Esophagus mucosa (tissue), 1 donor: Measurements from ENCODE around the gene PHRF1. TPM values are rescaled to one million over a fixed set of nuclear protein-coding genes. Genes with fewer than 3 reads are reported as not detected.
"Not testable (repeated sequence)": the region's sequence is repeated elsewhere in the genome, so short reads cannot be mapped to it uniquely, and the experiment has no call there.

Source experiments
- ATAC-seq: fragments of 200-7000 bp; cut with Tn5 transposase; one replicate; pipeline ENCODE4 v1.9.1; 2020
- total RNA-seq: library from RNA; stranded (reverse); gene quantifications from one replicate; pipeline ENCODE4 v1.2.4, GENCODE V29; 2023
- donor health status: DM: yes; HTN: yes; CAD: no.

Gene PHRF1
- total RNA-seq, 1 donor from 2014 or later: 17.6 TPM

DNA sequence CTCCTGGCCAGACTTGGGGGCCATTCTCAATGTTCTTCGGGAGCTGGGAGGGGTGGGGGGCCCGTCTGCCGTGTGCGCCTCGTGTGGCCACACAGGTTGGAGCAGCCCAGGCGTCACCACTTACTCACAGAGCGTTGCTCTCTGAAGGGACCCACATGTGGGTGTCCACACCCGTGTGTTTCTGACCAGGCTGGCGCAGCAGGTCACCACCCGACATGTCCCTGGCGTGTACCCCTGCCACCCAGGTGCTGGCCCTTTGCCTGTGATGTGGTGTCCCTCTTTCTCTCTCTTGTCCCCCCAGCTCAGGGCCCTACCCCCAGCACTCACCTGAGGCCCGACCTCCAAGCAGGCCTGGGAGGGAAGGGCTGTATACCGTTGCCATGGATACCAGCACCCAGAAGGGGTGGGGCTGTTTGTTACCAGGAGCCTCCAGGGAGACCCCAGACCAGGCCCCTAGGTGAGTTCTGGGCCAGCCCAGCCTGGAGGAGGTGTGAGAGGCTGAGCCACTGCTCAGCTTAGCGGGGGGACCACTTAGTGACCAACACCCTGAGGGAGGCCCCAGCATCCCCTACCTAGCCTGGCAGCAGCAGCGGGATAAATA lies 17.1 kb upstream of the PHRF1 start:
- no peak for ATAC-seq

- ATAC-seq: no peak
These were observed 16.5 kb upstream of the PHRF1 start for GRCh38 chr11:559712-560304.

GRCh38 chr11:560305-561147 lies 15.7 kb upstream of the PHRF1 start, which contains the start of the genes LMNTD2 and RASSF7:
TSS of gene LMNTD2 (minus strand) at chr11:560738. CDS start at chr11:560716, 22 bp downstream.
TSS of gene RASSF7 (plus strand) at chr11:560970. CDS start at chr11:561769, 799 bp downstream.
- ATAC-seq: peak; percentile 87

DNA sequence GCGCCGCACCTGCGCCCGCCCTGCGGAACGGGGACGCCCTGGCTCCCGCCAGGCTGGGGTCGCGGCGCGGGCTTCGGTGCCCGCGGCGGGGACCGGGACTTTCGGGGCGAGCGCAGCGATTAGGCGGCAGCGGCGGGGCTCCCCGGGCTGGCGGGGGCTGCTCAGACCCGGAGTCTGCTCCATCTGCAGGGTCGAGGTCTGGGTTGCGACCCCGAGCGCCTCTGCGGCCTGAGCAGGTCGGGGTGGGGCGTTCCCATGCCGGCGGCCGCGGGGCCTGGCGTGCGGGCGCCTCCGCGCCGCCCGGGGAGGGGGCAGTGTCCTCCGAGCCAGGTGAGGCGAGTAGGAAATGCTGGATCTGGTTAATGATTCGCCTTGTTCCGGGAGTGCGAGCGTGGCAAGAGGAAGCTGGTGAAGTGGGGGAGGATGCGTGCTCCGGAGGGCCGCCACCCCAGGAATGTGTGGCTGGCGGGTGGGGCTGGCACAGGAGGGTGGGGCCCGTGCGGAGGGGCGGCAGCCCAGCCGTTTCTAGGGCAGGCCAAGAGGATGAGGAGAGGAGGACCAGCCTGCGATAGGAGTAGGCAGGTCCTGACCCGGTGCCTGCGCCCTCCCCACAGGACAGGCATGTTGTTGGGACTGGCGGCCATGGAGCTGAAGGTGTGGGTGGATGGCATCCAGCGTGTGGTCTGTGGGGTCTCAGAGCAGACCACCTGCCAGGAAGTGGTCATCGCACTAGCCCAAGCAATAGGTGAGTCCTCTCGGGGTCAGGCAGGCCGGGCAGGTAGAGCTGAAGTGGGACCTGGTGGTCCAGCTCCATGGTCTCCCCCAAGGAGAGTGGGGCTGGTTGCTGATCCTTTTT lies 14.9 kb upstream of the PHRF1 start:
- ATAC-seq: peak; percentile 48

DNA sequence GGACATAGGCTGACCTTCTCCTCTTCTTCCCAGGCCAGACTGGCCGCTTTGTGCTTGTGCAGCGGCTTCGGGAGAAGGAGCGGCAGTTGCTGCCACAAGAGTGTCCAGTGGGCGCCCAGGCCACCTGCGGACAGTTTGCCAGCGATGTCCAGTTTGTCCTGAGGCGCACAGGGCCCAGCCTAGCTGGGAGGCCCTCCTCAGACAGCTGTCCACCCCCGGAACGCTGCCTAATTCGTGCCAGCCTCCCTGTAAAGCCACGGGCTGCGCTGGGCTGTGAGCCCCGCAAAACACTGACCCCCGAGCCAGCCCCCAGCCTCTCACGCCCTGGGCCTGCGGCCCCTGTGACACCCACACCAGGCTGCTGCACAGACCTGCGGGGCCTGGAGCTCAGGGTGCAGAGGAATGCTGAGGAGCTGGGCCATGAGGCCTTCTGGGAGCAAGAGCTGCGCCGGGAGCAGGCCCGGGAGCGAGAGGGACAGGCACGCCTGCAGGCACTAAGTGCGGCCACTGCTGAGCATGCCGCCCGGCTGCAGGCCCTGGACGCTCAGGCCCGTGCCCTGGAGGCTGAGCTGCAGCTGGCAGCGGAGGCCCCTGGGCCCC lies 14.1 kb upstream of the PHRF1 start:
- no peak for ATAC-seq

DNA sequence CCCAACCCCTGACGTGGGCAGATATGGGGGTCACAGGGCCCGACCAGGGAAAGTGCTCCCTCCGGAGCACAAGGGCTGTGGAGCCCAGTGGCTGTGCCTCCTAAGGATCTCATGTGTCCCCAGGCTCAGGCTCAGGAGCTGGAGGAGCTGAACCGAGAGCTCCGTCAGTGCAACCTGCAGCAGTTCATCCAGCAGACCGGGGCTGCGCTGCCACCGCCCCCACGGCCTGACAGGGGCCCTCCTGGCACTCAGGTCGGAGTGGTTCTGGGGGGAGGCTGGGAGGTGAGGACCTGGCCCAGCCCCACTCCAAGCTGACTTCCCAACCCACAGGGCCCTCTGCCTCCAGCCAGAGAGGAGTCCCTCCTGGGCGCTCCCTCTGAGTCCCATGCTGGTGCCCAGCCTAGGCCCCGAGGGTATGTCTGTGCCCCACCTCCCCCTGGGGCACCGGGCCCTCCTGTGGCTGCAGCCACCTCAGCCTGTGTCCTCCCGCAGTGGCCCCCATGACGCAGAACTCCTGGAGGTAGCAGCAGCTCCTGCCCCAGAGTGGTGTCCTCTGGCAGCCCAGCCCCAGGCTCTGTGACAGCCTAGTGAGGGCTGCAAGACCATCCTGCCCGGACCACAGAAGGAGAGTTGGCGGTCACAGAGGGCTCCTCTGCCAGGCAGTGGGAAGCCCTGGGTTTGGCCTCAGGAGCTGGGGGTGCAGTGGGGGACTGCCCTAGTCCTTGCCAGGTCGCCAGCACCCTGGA lies 13.0 kb upstream of the PHRF1 start:
- no peak for ATAC-seq

DNA sequence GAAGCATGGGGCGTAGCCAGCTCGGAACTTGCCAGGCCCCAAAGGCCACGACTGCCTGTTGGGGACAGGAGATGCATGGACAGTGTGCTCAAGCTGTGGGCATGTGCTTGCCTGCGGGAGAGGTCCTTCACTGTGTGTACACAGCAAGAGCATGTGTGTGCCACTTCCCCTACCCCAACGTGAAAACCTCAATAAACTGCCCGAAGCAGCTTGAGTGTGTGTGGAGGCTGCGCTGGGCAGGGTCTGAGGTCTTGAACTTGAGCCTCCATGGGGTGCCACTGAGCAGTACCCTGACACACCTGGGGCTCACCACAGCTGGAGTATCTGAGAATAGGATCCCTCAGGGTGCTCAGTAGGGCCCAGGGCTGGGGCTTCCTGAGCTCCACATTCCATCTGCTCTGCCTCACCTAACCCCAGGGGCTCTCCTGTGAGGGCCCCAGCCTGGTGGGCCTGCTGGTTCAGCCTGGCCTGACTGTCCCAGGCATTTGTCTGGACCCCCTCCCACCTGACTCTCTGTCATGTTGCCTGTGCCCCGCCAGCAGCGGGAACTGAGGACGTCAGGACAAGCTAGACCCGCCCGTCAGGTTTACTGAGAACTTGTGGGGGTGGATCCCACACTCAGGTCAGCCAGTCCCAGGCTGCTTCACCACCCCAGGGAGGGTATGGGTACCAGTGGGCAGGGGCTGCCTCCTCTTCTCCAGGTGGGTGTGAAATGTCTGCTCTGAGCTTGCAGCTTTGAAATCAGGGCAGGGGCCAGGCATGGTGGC lies 12.3 kb upstream of the PHRF1 start:
- peak; percentile 8 for ATAC-seq

DNA sequence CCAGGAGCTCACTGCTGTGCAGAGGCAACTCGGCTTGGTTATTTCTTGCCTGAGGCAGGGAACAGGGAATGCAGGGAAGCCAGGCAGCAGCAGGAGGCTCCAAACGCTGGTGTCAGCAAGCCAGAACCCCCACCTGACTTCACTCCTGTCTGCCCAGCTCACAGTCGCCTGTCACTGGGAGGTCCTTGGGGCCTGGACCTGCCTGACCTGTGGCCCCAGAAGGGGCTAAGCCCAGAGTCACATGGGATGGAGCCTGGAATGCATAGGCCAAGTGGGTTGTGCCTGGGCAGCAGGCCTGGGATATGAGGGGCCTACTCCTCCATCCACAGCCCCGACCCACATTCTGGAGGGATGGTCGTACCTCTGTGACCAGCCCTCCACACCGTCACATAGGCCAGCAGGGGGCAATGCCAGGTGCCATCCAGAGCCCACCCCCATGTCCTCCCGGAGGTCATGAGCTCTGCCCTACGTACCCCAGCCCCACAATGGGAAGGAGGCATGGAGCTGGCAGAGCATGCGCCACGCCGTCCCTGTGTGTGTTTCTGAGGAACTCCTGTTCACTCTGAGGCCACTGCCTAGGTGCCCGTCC lies 10.3 kb upstream of the PHRF1 start:
- no peak for ATAC-seq

DNA sequence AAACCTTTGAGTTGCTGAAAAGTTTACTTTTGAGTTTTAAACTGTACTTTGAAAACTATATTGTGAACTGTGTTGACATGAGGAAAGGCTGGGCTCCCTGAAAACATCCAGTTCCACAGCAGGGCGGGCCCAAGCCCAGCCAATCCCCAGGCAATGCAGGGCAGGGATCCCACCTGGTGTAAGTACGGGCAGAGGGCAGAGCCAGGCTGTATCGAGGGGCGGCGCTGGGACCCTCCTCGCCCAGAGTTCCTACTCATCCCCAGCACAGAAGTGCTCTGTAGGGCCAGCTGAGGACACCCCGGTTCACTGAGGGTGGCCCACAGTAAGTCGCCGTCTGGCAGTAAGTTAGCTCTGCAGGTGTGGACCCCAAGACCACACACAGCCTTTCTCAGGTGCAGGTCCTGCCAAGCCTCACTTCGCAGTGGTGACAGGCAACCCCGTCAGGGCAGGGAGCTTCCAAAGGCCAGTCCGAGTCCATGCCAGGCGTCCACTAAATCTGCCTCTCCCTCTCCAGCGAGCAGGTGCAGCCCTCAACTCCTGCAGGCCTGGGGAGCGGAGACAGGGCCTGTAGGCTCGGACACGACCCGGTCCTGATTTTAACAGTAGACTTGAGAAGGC lies 9.2 kb upstream of the PHRF1 start:
- no peak for ATAC-seq

DNA sequence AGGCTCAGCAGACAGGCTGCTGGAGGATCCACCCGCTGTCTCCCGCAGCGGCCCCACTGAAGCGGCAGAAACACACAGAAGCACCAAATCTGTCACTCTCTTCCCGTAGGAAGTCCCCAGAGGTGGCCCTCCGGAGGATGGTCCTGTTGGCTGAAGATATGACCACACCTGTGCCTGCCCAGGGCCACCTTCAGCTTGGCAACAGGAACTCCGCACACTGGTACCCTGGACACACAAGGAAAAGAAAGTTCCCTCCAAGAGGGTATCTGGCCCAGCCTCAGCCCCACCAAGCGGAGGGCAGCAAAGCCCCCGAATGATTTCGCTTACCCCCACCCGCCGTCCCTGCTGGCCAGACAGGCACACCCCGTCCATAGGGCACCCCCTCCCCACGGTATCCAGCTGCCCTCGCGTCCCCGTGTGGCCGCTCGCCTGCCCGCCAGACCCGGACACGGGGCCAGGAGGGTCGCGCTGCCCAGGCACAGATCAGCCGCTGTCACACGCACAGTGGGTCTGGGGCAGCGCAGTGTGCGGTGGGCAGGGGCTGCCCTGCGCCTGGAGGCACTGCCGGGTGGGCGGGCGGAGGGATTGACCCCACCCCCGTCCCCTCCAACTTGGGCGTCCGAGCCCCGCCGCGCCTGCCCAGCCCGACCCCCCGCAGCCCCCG lies 8.5 kb upstream of the PHRF1 start:
- ATAC-seq: peak; percentile 3

DNA sequence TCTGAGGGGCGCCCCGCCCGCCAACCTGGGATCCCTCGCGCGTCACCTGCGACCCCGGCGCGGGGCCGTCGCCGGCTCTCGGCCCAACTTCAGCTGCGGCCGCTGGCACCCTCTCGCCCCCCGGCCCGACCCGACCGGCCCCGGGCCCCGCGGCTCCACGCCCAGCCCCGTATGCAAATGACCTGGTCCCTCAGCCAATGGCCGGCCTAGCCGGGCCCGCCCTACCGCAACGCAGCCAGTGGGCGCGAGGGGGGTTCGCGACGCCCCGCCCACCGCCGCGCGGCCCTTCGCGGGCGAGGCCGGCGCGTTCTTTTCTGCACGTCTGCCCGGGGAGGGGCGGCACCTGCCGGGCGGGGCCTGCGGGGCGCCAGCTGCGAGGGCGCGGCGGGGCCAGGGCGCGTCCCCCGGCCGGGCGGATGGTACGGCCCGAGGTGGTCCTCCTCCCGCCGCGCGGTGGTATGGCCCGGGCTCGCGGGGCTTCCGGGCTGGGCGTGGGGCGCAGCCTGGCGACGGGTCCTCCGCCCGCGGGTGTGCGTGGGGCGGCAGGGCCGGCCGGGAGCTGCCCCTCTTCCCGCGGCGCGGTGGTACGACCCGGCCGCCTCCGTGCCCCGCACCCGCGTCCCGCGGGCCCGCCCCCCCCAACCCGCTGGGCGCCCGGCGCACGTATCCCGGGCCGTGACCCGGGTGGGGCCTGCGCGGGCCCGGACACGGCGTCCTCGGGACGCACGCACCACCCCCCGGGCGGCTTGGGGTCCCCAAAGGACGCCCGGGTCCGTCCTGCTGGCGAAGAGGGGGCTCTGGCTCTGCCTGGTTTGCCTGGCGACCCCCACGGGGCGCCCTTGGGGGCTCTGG lies 7.7 kb upstream of the PHRF1 start:
- ATAC-seq: peak; percentile 86

DNA sequence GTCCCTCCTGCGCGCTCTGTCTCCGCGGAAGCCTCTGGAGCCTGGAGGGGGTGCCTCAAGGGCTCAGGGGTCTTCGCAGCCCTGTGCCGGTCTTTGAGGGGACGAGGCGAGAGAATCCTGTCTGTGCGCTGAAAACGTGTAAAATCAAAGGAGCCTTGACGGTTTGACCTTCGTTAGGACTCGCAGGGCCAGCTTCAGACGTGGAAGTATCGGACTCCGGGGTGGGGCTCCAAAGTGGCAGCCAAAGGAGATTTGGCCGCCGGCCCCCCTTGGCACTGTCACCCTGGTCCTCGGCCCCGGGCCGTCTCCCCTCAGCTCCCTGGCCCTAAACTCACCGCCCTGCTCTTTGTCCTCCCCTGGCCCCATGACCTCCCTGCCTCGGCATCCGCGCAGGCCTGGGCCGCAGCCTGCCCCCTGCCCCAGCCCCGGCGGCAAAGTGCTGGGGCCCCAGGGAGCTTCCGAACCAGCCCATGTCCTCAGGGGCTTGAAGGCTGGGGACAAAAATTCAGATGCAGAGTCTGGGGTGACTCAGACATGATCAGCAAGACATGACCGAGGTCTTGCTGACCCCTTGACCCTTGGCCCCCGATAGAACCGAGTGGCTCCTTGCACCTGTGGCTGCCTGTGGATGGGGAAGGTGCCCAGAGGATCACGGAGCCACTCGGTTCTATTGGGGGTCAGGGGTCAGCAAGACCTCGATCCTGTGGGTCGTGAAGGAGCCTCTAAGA lies 6.9 kb upstream of the PHRF1 start:
- ATAC-seq: no peak

GRCh38 chr11:571802-572185 lies 4.5 kb upstream of the PHRF1 start:
- no peak for ATAC-seq

- ATAC-seq: no peak
These were observed 3.0 kb upstream of the PHRF1 start for GRCh38 chr11:573146-573759.

GRCh38 chr11:574031-574570 lies 2.2 kb upstream of the PHRF1 start:
- ATAC-seq: not testable (repeated sequence)

DNA sequence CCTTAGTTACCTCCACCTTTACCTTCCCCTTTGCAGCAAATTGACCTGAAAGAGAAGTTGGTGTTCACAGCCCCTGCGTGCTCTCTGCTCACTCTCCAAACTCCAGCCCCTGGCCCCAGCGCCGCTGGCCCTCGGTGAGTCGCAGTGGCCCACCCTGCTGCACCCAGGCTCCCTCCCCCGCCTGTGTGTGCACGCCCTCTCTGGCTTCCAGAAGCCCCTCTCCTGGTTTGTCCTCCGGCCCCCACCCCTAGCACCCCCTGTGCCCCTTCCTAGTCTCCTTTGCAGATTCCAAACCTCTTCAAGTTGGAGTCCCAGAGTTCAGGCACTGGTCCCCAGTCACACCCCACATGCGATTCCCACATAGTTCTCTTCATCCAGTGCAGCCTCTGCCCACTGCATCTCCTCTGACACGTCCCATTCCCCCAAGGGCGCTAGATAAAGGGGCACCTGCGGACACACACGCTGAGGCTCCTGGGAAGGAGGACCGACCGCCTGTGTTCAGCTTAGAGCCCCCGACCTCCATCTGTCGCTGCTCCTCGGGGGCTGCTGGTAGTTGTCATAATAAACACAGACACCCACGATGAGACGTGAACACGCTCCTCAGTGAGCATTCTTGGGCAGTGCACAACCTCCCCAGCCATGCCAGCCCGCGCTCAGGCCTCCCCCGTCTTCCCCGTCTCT lies 1.5 kb upstream of the PHRF1 start:
- peak; percentile 0 for ATAC-seq
